ENCODE measurements around the gene C22orf15. TPM values are rescaled to one million over a fixed set of nuclear protein-coding genes. Genes with fewer than 3 reads are reported as not detected.

Gene C22orf15
- total RNA-seq, 1 experiment from 2014 or later: not detected

DNA sequence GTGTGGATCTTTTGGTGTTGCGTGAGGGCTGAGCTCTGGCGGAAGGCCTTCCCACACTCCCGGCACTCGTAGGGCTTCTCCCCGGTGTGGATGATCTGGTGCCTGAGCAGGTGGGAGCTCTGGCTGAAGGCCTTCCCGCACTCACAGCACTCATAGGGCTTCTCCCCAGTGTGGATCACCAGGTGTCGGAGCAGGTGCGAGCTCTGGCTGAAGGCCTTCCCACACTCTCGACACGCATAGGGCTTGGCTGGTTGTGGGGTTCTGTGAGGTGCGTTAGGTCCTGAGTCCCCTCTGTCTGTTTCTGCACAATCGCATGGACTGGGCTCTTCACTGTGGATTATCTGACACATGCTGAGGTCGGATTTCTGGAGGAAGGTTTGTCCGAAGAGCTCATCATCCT, 18.3 kb upstream of the C22orf15 start:
- no peaks in the 10 kb centered on the region for H3K9me3 ChIP-seq (ENCODE audit: insufficient read depth, low read depth)
- intact Hi-C loops (cut with micrococcal nuclease; ENCODE audit: unreplicated experiment): no loop called here
- H2AFZ ChIP-seq: no peak overlapping the region
- H3K27ac ChIP-seq: no peak overlapping the region
- H3K9me2 ChIP-seq (ENCODE audit: insufficient read depth): no peaks in the 10 kb centered on the region
- H3K36me3 ChIP-seq (ENCODE audit: low read depth): peaks cover 4% of the 10 kb centered on the region; the same call in 1 of the 2 replicates
- H3K27me3 ChIP-seq (ENCODE audit: insufficient read depth, low read depth): no peaks in the 10 kb centered on the region
- H3K4me2 ChIP-seq: no peak overlapping the region
- no peak overlapping the region for H3K4me3 ChIP-seq
- ChIA-PET POLR2A (ENCODE audit: unreplicated experiment) (interaction anchor here (0.5 kb wide), 1 partner anchor 66 kb away, joined by 3 read pairs; no protein-coding TSS in a partner anchor), CTCF (interaction anchor here (0.6 kb wide), 1 partner anchor 1214 kb away, joined by 4 read pairs; no protein-coding TSS in a partner anchor)
- H3F3A ChIP-seq (ENCODE audit: insufficient read depth, low read depth): peaks cover 5% of the 10 kb centered on the region; the same call in 1 of the 2 replicates
- H3K4me1 ChIP-seq (replicated peaks; ENCODE audit: insufficient read depth): peaks cover 11% of the 10 kb centered on the region; the same call in 1 of the 2 replicates
- no peak for DNase-seq
- BruUV-seq (replicated peaks): no TSS peak
- no peaks in the 10 kb centered on the region for H4K20me1 ChIP-seq (ENCODE audit: insufficient read depth)
- H3K79me2 ChIP-seq (ENCODE audit: low read depth): no peaks in the 10 kb centered on the region
- TF ChIP-seq EZH2 (IDR thresholded peaks at IDR 0.05; ENCODE audit: low read depth) (no peak), CTCF (conservative IDR thresholded peaks at IDR 0.05) (no peak)

- CTCF ChIA-PET: no interaction called here
- Histone ChIP-seq H3K9me3 (ENCODE audit: insufficient read depth, low read depth) (no peaks in the 10 kb centered on the region), H3K4me2 (no peak overlapping the region), H3K4me1 (replicated peaks; ENCODE audit: insufficient read depth) (peaks cover 17% of the 10 kb centered on the region), H4K20me1 (ENCODE audit: insufficient read depth) (no peaks in the 10 kb centered on the region), H3K27ac (no peak overlapping the region), H2AFZ (no peak overlapping the region), H3K27me3 (ENCODE audit: insufficient read depth, low read depth) (no peaks in the 10 kb centered on the region), H3K9me2 (ENCODE audit: insufficient read depth) (no peaks in the 10 kb centered on the region), H3F3A (ENCODE audit: insufficient read depth, low read depth) (peaks cover 15% of the 10 kb centered on the region; the same call in 1 of the 2 replicates), H3K36me3 (ENCODE audit: low read depth) (peaks cover 4% of the 10 kb centered on the region; the same call in 1 of the 2 replicates), H3K4me3 (no peak overlapping the region), H3K79me2 (ENCODE audit: low read depth) (0 out of 2 replicates have a peak, but pooled peaks cover 4% of the 10 kb centered on the region)
- intact Hi-C loops (cut with micrococcal nuclease; ENCODE audit: unreplicated experiment): no loop called here
- POLR2A ChIA-PET (ENCODE audit: unreplicated experiment): no interaction called here
- DNase-seq: no peak
- TF ChIP-seq CTCF (conservative IDR thresholded peaks at IDR 0.05): no peak
- no peak for TF ChIP-seq EZH2 (IDR thresholded peaks at IDR 0.05; ENCODE audit: low read depth)
- BruUV-seq (replicated peaks): no TSS peak
Observed at GRCh38 chr22:23745791-23746190, 17.0 kb upstream of the C22orf15 start.

DNA sequence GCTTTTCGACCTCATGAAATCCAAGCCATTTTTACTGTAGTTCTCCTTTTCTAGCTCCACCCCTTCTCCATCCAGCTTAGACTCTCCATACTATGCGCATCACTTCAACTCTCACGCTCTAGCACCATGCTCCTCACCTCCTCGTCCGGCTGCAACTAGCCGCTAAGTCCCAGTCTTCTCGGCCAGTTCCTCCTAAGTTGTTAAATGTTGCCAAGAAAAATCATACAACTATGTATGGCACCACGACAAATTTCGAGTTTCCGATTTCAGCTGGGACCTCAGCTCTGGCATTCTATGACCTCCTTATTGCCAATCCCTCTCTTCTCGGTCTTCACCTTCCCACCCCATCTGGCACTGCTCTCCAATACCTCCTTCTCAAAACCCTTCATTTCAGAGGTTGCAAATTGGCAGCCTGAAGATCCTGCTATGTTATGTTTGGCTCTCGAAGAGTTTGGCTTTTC, 12.9 kb upstream of the C22orf15 start:
- POLR2A ChIA-PET (ENCODE audit: unreplicated experiment): interaction anchor here (0.7 kb wide), 1 partner anchor 100 kb away, joined by 4 read pairs; no protein-coding TSS in a partner anchor
- intact Hi-C loops (cut with micrococcal nuclease; ENCODE audit: unreplicated experiment): no loop called here
- Histone ChIP-seq H3K9me2 (ENCODE audit: insufficient read depth) (no peaks in the 10 kb centered on the region), H3K9me3 (ENCODE audit: insufficient read depth, low read depth) (no peaks in the 10 kb centered on the region), H3K4me2 (peak overlapping the region; percentile 92), H4K20me1 (ENCODE audit: insufficient read depth) (no peaks in the 10 kb centered on the region), H3K4me3 (peak overlapping the region; percentile 97), H3K79me2 (ENCODE audit: low read depth) (0 out of 2 replicates have a peak, but pooled peaks cover 4% of the 10 kb centered on the region), H3K27ac (no peak overlapping the region), H3F3A (ENCODE audit: insufficient read depth, low read depth) (peaks cover 20% of the 10 kb centered on the region; the same call in 1 of the 2 replicates), H3K27me3 (ENCODE audit: insufficient read depth, low read depth) (no peaks in the 10 kb centered on the region), H3K36me3 (ENCODE audit: low read depth) (no peaks in the 10 kb centered on the region; the same call in 1 of the 2 replicates), H3K4me1 (replicated peaks; ENCODE audit: insufficient read depth) (peaks cover 13% of the 10 kb centered on the region), H2AFZ (no peak overlapping the region)
- CTCF ChIA-PET: no interaction called here
- TF ChIP-seq EZH2 (IDR thresholded peaks at IDR 0.05; ENCODE audit: low read depth) (no peak), CTCF (conservative IDR thresholded peaks at IDR 0.05) (no peak)
- DNase-seq: no peak
- no TSS peak for BruUV-seq (replicated peaks)
